Measurements from ENCODE around the gene ANKRD18B. TPM values are rescaled to one million over a fixed set of nuclear protein-coding genes. Genes with fewer than 3 reads are reported as not detected.
"Not testable (repeated sequence)": the region's sequence is repeated elsewhere in the genome, so short reads cannot be mapped to it uniquely, and the experiment has no call there.

The ANKRD18B gene
- 0.18 TPM for polyA plus RNA-seq (2013, experiment 1 of 2)
- polyA plus RNA-seq (2013, experiment 2 of 2), result 0.79 TPM

- not testable (repeated sequence) for H3K9me3 ChIP-seq (ENCODE audit: control insufficient read depth, low read length)
These were observed at the start of gene ANKRD18B for GRCh38 chr9:33523397-33524305. ANKRD18B (plus strand) TSS chr9:33524251; CDS start chr9:33524490, 239 bp downstream.

GRCh38 chr9:33475357-33475756 lies 48.7 kb upstream of the ANKRD18B start:
- Histone ChIP-seq H3K23ac (ENCODE audit: low read length in 2 of 2) (no peak overlapping the region), H4K91ac (ENCODE audit: low read length) (no peak overlapping the region), H2BK12ac (ENCODE audit: low read length in 2 of 2) (no peak overlapping the region), H2AFZ (ENCODE audit: low read depth, low read length) (no peak overlapping the region), H3K27ac (ENCODE audit: low read length, poor library complexity, severe bottlenecking) (no peak overlapping the region), H3K14ac (ENCODE audit: low read length in 2 of 2) (no peak overlapping the region), H2AK5ac (ENCODE audit: low read length, severe bottlenecking) (no peak overlapping the region), H3K79me1 (replicated peaks; ENCODE audit: low read length, poor library complexity, severe bottlenecking) (peaks cover 12% of the 10 kb centered on the region), H2BK5ac (ENCODE audit: low read depth, low read length, poor library complexity, severe bottlenecking) (no peak overlapping the region), H2BK15ac (ENCODE audit: low read depth, poor library complexity, severe bottlenecking) (no peak overlapping the region), H3K4me2 (ENCODE audit: low read length, poor library complexity, severe bottlenecking) (no peak overlapping the region), H3K4me3 (ENCODE audit: insufficient read depth in 1 of 2, low read depth in 1 of 2, low read length in 2 of 2) (no peak overlapping the region), H3K4ac (ENCODE audit: low read depth in 1 of 2, low read length in 2 of 2) (no peak overlapping the region), H3K9ac (ENCODE audit: low read length) (no peak overlapping the region), H3K9me3 (ENCODE audit: control insufficient read depth, low read length) (no peaks in the 10 kb centered on the region), H2BK120ac (ENCODE audit: low read depth, low read length) (no peak overlapping the region), H4K8ac (ENCODE audit: low read length) (no peak overlapping the region), H3K18ac (ENCODE audit: low read depth in 1 of 2, low read length in 2 of 2) (no peak overlapping the region), H3K36me3 (ENCODE audit: control insufficient read depth in 1 of 2, insufficient read depth in 2 of 2, low read depth in 1 of 2, low read length in 2 of 2) (peaks cover 7 to 23% of the 10 kb centered on the region in 2 experiments), H3K4me1 (ENCODE audit: control insufficient read depth, insufficient read depth, low read depth, low read length) (peaks cover 12% of the 10 kb centered on the region), H3K27me3 (ENCODE audit: control insufficient read depth in 1 of 2, insufficient read depth in 1 of 2, low read length in 2 of 2) (no peaks in the 10 kb centered on the region)
- DNase-seq, result no peak
- no CpG with 5 or more reads among the region's 1 CpG for WGBS

More at GRCh38 chr9:33523397-33524305, at the start of gene ANKRD18B:
- WGBS, result under 1% methylated on average over 67 of the region's 73 CpGs
- not testable (repeated sequence) for H3K14ac ChIP-seq (ENCODE audit: low read length in 2 of 2); H3K36me3 ChIP-seq (ENCODE audit: control insufficient read depth in 1 of 2, insufficient read depth in 2 of 2, low read depth in 1 of 2, low read length in 2 of 2); H2BK12ac ChIP-seq (ENCODE audit: low read length in 2 of 2); H2AK5ac ChIP-seq (ENCODE audit: low read length, severe bottlenecking); H3K4ac ChIP-seq (ENCODE audit: low read depth in 1 of 2, low read length in 2 of 2); H3K27ac ChIP-seq (ENCODE audit: low read length, poor library complexity, severe bottlenecking); H3K4me1 ChIP-seq (ENCODE audit: control insufficient read depth, insufficient read depth, low read depth, low read length); H2BK120ac ChIP-seq (ENCODE audit: low read depth, low read length); H2BK5ac ChIP-seq (ENCODE audit: low read depth, low read length, poor library complexity, severe bottlenecking); H3K79me1 ChIP-seq (replicated peaks; ENCODE audit: low read length, poor library complexity, severe bottlenecking)
- peaks cover 0 to 20% of the 10 kb centered on the region in 2 experiments for H3K27me3 ChIP-seq (ENCODE audit: control insufficient read depth in 1 of 2, insufficient read depth in 1 of 2, low read length in 2 of 2)
- peak within 1 kb of the TSS; percentile 52 for H2BK15ac ChIP-seq (ENCODE audit: low read depth, poor library complexity, severe bottlenecking)
- H3K23ac ChIP-seq (ENCODE audit: low read length in 2 of 2), result peak within 1 kb of the TSS in 1 of 2 experiments; percentile 24
- peak within 1 kb of the TSS; percentile 99 for H3K4me2 ChIP-seq (ENCODE audit: low read length, poor library complexity, severe bottlenecking)
- peak; percentile 63 for DNase-seq
- H3K9ac ChIP-seq (ENCODE audit: low read length), result peak within 1 kb of the TSS; percentile 29
- H4K91ac ChIP-seq (ENCODE audit: low read length), result peak within 1 kb of the TSS; percentile 39
- H4K8ac ChIP-seq (ENCODE audit: low read length), result peak within 1 kb of the TSS; percentile 60
- peak within 1 kb of the TSS; percentile 68 to 76 for H3K4me3 ChIP-seq (ENCODE audit: insufficient read depth in 1 of 2, low read depth in 1 of 2, low read length in 2 of 2)
- H3K18ac ChIP-seq (ENCODE audit: low read depth in 1 of 2, low read length in 2 of 2), result peak within 1 kb of the TSS in 1 of 2 experiments; percentile 57
- H2AFZ ChIP-seq (ENCODE audit: low read depth, low read length), result peak within 1 kb of the TSS; percentile 76

GRCh38 chr9:33476503-33476902 lies 47.5 kb upstream of the ANKRD18B start:
- Histone ChIP-seq H3K36me3 (ENCODE audit: control insufficient read depth in 1 of 2, insufficient read depth in 2 of 2, low read depth in 1 of 2, low read length in 2 of 2) (peaks cover 7 to 15% of the 10 kb centered on the region in 2 experiments), H3K9me3 (ENCODE audit: control insufficient read depth, low read length) (no peaks in the 10 kb centered on the region), H3K18ac (ENCODE audit: low read depth in 1 of 2, low read length in 2 of 2) (no peak overlapping the region), H2BK120ac (ENCODE audit: low read depth, low read length) (no peak overlapping the region), H3K27me3 (ENCODE audit: control insufficient read depth in 1 of 2, insufficient read depth in 1 of 2, low read length in 2 of 2) (no peaks in the 10 kb centered on the region), H2BK5ac (ENCODE audit: low read depth, low read length, poor library complexity, severe bottlenecking) (no peak overlapping the region), H4K91ac (ENCODE audit: low read length) (no peak overlapping the region), H2AK5ac (ENCODE audit: low read length, severe bottlenecking) (no peak overlapping the region), H3K14ac (ENCODE audit: low read length in 2 of 2) (no peak overlapping the region), H3K4me2 (ENCODE audit: low read length, poor library complexity, severe bottlenecking) (no peak overlapping the region), H3K4ac (ENCODE audit: low read depth in 1 of 2, low read length in 2 of 2) (no peak overlapping the region), H2AFZ (ENCODE audit: low read depth, low read length) (no peak overlapping the region), H3K4me1 (ENCODE audit: control insufficient read depth, insufficient read depth, low read depth, low read length) (peaks cover 12% of the 10 kb centered on the region), H3K9ac (ENCODE audit: low read length) (no peak overlapping the region), H3K4me3 (ENCODE audit: insufficient read depth in 1 of 2, low read depth in 1 of 2, low read length in 2 of 2) (no peak overlapping the region), H3K27ac (ENCODE audit: low read length, poor library complexity, severe bottlenecking) (no peak overlapping the region), H3K23ac (ENCODE audit: low read length in 2 of 2) (no peak overlapping the region), H2BK12ac (ENCODE audit: low read length in 2 of 2) (no peak overlapping the region), H2BK15ac (ENCODE audit: low read depth, poor library complexity, severe bottlenecking) (no peak overlapping the region), H3K79me1 (replicated peaks; ENCODE audit: low read length, poor library complexity, severe bottlenecking) (peaks cover 9% of the 10 kb centered on the region), H4K8ac (ENCODE audit: low read length) (no peak overlapping the region)
- WGBS, result 98% methylated on average over 10 of the region's 10 CpGs
- no peak for DNase-seq

- Histone ChIP-seq H3K79me1 (replicated peaks; ENCODE audit: low read length, poor library complexity, severe bottlenecking) (no peaks in the 10 kb centered on the region), H3K27ac (ENCODE audit: low read length, poor library complexity, severe bottlenecking) (no peak overlapping the region), H3K4me2 (ENCODE audit: low read length, poor library complexity, severe bottlenecking) (no peak overlapping the region), H3K27me3 (ENCODE audit: control insufficient read depth in 1 of 2, insufficient read depth in 1 of 2, low read length in 2 of 2) (no peaks in the 10 kb centered on the region), H2BK12ac (ENCODE audit: low read length in 2 of 2) (no peak overlapping the region), H4K8ac (ENCODE audit: low read length) (no peak overlapping the region), H2BK120ac (ENCODE audit: low read depth, low read length) (no peak overlapping the region), H2AFZ (ENCODE audit: low read depth, low read length) (no peak overlapping the region), H3K9me3 (ENCODE audit: control insufficient read depth, low read length) (no peaks in the 10 kb centered on the region), H3K4me3 (ENCODE audit: insufficient read depth in 1 of 2, low read depth in 1 of 2, low read length in 2 of 2) (no peak overlapping the region), H3K23ac (ENCODE audit: low read length in 2 of 2) (no peak overlapping the region), H2BK15ac (ENCODE audit: low read depth, poor library complexity, severe bottlenecking) (no peak overlapping the region), H3K36me3 (ENCODE audit: control insufficient read depth in 1 of 2, insufficient read depth in 2 of 2, low read depth in 1 of 2, low read length in 2 of 2) (peaks cover 0 to 7% of the 10 kb centered on the region in 2 experiments), H3K14ac (ENCODE audit: low read length in 2 of 2) (no peak overlapping the region), H2BK5ac (ENCODE audit: low read depth, low read length, poor library complexity, severe bottlenecking) (no peak overlapping the region), H3K9ac (ENCODE audit: low read length) (no peak overlapping the region), H3K18ac (ENCODE audit: low read depth in 1 of 2, low read length in 2 of 2) (peak overlapping the region in 1 of 2 experiments; percentile 34), H3K4me1 (ENCODE audit: control insufficient read depth, insufficient read depth, low read depth, low read length) (no peaks in the 10 kb centered on the region), H3K4ac (ENCODE audit: low read depth in 1 of 2, low read length in 2 of 2) (no peak overlapping the region), H2AK5ac (ENCODE audit: low read length, severe bottlenecking) (no peak overlapping the region), H4K91ac (ENCODE audit: low read length) (no peak overlapping the region)
- WGBS, result 84% methylated on average over 2 of the region's 2 CpGs
- no peak for DNase-seq
These were observed 43.9 kb upstream of the ANKRD18B start for GRCh38 chr9:33480106-33480505.

Measured in mesenchymal stem cell (in vitro differentiated cells and primary cell).